GM18520 (cell line): ENCODE data around the gene MARCOL.

Experiments used
- ATAC-seq: cut with Tn5 transposase; IDR thresholded peaks from one replicate; pipeline ENCODE4 v1.9.1; 2021; ENCODE audit not compliant: unreplicated experiment

Gene MARCOL

DNA sequence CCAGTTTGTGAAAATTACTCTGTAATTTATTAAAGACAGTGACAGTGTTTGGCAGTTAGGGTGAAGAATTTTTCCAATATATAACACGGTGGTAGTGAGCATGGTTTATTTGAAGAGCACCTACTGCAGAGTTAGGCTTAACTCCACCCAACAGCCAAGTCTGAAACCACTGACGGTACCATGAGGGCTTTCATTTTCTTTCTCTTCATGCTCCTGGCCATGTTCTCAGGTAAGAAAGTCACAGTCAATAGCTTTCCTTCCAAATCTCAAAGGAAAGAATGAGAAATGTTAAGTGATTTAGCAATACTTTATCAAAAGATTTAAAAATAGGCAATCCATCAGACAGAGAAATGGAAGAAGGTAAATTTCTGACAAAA, at the start of gene MARCOL:
Gene MARCOL (plus strand): TSS at position 108 of the 377 bp plus-strand sequence. CDS start 73 bp downstream, at position 181.
- no peak for ATAC-seq

DNA sequence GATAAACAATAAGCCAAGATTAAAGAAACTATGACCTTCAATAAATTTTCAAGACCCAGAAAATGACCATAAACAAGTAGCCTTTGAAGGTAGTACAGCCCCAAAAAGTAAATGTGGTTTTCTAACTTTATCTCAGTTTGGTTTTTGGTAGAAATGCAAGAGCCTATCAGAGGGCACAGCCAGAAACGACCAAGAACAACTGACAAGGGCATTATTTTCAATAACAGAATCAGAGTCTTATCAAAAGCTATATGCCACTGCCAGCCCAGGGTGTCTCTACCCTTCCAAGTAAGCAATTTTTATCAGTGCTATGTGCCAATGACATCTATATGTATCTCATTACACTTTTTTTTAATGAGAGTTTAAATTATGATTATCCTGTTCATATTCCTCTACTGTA, 47.3 kb upstream of the MARCOL start:
- no peak for ATAC-seq

DNA sequence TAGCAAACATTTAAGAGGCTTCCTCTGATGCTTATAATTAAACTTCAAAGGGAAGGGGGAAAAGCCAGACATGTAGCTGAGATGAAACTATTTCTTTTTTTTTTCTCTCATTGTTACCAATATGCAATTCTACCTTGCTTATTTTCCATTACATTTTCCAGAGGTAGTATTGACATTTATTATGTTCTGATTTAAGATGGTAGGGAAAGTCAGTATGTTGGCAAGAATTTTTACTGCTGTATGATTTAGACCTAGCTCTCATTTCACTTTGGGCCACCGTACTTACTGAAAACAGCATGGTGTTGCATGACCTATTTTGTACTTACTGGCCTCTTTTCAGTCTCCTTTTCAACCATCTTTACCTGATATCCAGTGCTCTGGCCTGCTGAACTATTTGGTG, 45.1 kb upstream of the MARCOL start:
- ATAC-seq, result no peak

GRCh38 chr5:148201151-148201550, 37.2 kb upstream of the MARCOL start:
- ATAC-seq, result no peak

- no peak for ATAC-seq
Measured at GRCh38 chr5:148202531-148203203, 35.7 kb upstream of the MARCOL start, which contains the start of gene SPINK6. TSS of gene SPINK6 (plus strand) at chr5:148203042. CDS start at chr5:148203097, 55 bp downstream.

GRCh38 chr5:148205044-148205806, 33.1 kb upstream of the MARCOL start:
- ATAC-seq, result no peak

- no peak for ATAC-seq
Measured at GRCh38 chr5:148205865-148206264, 32.5 kb upstream of the MARCOL start.

DNA sequence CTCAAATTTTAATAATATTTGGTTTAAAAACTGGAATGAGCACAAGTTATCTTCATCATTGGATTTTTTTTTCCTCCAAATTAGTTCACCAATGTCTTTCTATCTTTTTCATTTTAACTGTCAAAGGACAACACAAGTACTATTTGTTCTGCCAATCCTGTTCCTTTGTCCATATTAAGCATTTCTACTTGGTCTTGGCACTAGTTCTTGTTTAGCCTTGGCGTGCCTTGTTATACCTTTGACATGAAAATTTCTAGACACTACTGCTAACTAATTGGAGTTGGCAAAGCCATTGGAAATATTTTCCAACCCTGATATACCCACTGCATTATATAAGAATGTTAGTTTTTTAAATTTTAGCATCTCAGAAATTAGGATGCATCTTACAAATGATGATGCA, 31.7 kb upstream of the MARCOL start:
- no peak for ATAC-seq

- no peak for ATAC-seq
Measured at GRCh38 chr5:148208226-148208625, 30.1 kb upstream of the MARCOL start.

DNA sequence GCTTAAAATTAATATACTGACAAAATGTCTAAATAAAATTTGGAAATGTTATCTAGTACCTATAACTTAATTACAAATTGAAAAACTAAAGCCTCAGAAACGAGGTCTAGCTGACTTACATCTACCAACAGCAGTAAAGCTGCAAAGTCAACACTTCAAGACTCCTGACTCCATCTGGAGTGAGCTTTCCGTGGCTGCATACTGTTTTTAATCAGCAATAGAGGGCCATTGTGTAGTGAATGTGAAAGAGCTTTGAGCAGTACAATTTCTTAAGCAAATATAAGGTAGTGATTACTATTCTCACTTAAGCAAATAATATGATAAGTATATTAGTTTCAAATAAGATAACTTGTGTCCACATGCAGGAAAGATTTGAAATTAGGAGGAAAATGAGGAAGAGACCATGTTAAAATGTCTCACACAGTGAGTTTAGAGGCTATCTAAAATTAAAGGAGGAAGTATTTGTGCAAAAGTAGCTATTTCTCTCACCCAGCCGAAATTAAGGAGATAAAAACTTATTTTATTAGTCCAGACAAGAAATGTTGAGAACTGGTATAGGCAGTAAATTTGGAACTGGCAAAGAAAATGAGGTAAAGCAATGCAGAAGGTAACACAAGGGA, 29.1 kb upstream of the MARCOL start:
- ATAC-seq, result no peak

- no peak for ATAC-seq
Measured at GRCh38 chr5:148214665-148215185, 23.6 kb upstream of the MARCOL start.

GRCh38 chr5:148221508-148221907, 16.8 kb upstream of the MARCOL start:
- ATAC-seq, result no peak

DNA sequence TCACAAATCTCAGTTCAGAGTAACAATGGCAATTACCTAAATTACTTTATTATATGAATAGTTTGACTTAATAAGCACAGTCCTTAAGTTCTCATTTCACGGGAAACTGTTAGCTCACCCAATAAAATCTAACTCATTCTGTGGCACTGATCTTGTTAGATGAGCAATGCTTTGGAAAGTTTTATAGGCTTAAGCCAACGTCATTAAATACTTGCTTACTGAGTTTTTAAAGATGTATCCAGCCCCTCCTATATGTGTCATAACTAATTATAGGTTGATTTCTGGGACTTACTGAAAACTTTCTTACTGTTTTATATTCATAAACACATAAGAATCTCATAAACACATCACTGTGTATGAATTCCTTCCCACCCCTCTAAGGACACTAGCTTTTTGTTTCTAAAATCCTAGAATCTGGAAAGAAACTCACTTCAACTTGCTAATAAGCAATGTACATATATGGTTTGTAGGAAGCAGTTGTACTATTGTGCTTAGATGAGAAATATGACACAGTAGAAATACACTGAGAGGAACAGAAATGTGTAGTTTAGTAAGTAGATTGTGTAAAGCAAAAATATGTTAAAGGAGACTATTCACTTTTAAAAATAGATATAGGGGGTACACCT, 14.1 kb upstream of the MARCOL start:
- ATAC-seq, result no peak

- no peak for ATAC-seq
Measured at GRCh38 chr5:148228392-148228984, 9.8 kb upstream of the MARCOL start.

GRCh38 chr5:148229840-148230239, 8.5 kb upstream of the MARCOL start:
- no peak for ATAC-seq

DNA sequence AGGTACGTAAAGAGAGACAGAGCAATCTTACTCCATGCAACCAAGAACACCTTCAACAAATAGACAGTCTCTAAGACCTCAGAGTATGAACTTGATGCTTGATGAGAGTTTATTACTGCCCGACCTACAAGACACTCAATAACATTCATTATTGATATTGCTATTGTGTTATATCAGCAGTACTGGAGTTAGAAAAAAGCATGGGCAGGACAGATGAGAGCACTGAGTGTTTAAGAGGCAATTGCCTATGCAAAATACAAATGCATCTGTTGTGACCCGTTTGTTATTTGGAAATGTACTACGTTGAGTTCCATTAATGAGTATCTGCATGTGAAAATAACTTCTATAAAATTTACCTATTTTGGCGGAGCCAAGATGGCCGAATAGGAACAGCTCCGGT, 8.1 kb upstream of the MARCOL start:
- ATAC-seq, result no peak

GRCh38 chr5:148237785-148238417, 424 bp upstream of the MARCOL start:
- ATAC-seq, result no peak

DNA sequence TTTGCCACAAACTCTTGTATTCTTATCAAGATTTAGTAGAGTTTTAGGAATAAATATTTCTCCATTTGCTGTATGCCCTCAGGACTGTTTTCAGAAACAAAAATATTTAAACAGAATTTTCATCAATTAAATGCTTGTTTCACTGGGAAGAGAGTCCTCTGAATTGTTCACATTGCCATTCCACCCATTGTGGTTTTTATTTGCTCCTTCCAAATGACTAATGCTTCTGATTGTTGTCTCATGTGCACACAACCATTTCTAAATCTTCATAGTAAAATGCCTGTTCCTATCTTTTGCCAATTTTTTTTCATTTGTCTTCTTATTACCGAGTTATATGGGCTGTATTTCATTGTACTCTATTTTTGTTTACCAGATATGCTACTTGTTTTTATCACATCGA, 10.6 kb downstream of the MARCOL start:
- ATAC-seq, result no peak

- no peak for ATAC-seq
Measured at GRCh38 chr5:148255456-148255855, 17.1 kb downstream of the MARCOL start.

GRCh38 chr5:148259288-148259687, 21.0 kb downstream of the MARCOL start:
- ATAC-seq, result no peak
